ENCODE measurements around the gene RALGPS1.

DNA sequence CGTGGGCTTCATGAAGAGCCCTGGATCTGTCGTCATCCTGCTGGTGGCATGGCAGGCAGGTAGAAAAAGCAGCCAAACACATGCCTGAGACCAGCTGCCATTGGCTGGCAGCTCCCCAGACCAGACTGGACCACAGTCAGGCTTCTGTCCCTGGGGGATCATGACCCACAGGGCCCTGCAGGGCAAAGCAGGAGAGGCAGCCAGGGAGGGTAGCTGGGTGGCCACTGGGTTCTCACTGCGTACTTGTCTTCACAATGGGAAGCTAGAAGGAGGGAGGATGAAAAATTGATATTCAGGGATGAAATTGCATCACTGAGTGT lies 282.2 kb downstream of the RALGPS1 start:
- TF ChIP-seq BHLHE40 (IDR thresholded peaks at IDR 0.05; ENCODE audit: borderline replicate concordance): no peak
- no peak for TF ChIP-seq HDGF (IDR thresholded peaks at IDR 0.05; ENCODE audit: borderline replicate concordance)
- no peak for TF ChIP-seq FOXK2 (IDR thresholded peaks at IDR 0.05)
- no peak for TF ChIP-seq ARNT (IDR thresholded peaks at IDR 0.05)
- TF ChIP-seq ELF4 (IDR thresholded peaks at IDR 0.05): no peak
- TF ChIP-seq CTBP1 (IDR thresholded peaks at IDR 0.05; ENCODE audit: borderline replicate concordance): no peak
- no peak for TF ChIP-seq TARDBP (IDR thresholded peaks at IDR 0.05)
- no peak for TF ChIP-seq SP1 (IDR thresholded peaks at IDR 0.05)
- TF ChIP-seq SUZ12 (IDR thresholded peaks at IDR 0.05): no peak
- no peak for TF ChIP-seq FOXA1 (IDR thresholded peaks at IDR 0.05)
- TF ChIP-seq L3MBTL2 (conservative IDR thresholded peaks at IDR 0.05): no peak
- TF ChIP-seq NFRKB (IDR thresholded peaks at IDR 0.05): no peak

Data from HEK293T (cell line).